HG02840 (cell line): ENCODE data around the gene PTP4A2.

Source experiments
- ATAC-seq: cut with Tn5 transposase; IDR thresholded peaks from one replicate; pipeline ENCODE4 v1.9.1; 2021; ENCODE audit warnings: mild to moderate bottlenecking, moderate library complexity, moderate number of reproducible peaks; ENCODE audit not compliant: unreplicated experiment, low FRiP score

PTP4A2 gene

DNA sequence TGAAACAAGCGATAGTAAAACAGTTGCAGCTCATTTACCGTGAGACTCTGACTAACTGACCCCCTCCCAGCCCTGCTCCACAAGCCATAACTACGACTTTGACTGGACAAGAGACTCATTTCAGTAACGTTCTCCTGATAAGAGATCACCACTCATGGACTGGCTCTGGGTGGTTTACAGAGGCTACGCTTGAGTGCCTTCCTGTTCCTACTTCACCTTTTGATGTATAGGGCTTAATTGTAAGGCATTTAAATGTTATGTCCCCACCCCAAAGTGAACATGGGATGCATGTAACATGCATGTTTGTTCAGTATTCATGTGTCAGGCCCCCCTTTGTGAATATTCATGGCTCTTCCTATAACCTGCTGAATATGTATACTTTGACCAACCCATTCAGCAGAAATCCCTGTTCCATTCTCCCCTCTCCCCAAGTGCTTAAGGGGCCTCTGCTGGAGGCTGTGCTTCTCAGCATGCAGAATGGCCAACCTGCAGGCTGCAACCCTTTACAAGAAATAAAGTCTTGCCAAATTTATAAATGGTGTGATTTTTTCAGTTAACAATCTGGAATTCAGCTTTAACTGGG lies 71.6 kb downstream of the PTP4A2 start:
- no peak for ATAC-seq

DNA sequence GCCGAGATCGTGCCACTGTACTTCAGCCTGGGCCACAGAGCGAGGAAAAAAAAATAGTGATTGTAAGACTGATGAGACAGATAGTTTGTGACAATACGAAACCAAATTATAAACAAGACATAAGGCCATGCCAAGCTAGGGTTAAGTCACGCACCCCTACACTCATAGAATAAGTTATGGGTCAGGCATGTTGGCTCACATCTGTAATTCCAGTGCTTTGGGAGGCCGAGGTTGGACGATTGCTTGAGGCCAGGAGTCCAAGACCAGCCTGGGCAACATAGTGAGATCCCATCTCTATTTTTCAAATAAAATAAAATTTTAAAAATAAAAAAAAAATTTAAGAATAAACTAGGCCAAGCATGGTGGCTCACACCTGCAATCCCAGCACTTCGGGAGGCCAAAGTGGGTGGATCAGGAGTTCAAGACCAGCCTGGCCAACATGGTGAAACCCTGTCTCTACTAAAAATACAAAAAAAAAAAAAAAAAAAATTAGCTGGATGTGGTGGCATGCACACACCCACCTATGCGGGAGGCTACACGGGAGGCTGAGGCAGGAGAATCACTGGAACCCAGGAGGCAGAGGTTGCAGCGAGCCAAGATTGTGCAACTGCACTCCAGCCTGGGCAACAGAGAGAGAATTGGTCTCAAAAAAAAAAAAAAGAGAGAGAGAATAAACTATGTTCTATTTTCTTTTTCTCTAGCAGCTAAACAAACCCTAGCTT lies 72.3 kb downstream of the PTP4A2 start:
- no peak for ATAC-seq

DNA sequence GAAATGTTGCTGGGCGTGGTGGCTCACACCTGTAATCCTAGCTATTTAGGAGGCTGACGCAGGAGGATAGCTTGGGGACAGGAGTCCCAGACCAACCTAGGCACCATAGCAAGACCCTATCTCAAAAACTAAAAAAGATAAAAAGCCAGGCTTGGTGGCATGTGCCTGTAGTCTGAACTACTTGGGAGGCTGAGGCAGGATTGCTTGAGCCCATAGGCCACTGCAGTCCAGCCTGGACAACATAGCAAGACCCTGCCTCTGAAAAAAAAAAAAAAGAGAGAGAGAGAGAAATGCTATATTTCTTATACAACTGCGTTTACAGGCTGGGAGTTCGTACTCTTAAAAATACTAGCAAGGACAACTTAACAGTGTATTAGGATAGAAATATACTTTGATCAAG lies 76.1 kb downstream of the PTP4A2 start:
- no peak for ATAC-seq

DNA sequence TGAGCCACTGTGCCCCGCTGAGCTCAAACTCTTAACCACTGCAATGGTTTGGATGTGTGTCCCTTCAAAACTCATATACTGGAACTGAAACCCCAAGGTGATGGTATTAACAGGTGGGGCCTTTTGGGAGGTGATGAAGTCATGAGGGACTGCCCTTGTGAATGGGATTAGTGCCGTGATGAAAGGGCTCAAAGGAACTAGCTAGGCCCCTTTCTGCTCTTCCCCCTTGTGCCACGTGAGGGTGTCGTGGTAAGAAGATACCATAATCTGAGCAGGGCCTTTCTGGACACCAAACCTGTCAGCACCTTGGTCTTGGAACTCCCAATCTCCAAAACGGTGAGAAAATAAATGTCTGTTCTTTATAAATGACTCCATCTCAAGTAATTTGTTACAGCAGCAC lies 76.8 kb downstream of the PTP4A2 start:
- ATAC-seq: no peak

DNA sequence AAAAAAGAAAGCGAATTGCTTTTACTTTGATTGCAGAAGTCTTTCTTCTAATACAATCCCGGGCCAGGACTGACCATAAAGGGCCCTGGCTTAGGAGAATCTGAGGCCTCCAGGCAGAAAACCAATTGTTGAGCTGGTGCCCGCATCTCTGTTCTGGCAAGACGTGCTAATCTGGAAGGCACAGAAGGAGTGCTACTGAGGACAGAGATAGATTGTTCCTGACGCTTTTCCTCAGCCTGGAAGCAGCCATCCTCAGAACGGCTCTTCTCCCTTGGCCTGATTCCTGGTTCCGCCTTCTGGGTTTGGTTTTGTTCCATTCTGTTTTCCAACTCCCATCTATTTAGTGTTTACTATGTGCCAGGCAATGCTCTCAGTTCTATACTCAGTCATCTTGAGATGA lies 77.6 kb downstream of the PTP4A2 start:
- no peak for ATAC-seq

DNA sequence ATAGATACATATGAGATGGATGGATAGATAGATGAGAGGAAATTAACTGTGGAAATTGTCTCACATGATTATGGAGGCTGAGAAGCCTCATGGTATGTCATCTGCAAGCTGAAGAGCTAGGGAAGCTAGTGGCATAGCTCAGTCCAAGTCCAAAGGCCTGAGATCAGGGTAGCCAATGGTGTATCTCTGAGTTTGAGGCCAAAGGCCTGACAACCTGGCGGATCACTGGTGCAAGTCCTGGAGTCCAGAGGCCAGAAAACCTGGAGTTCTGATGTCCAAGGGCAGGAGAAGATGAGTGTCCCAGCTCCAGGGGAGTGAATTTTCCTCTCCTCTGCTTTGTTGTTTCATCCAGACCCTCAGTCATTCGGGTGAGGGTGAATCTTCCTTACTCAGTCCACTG lies 78.4 kb downstream of the PTP4A2 start:
- ATAC-seq: no peak

DNA sequence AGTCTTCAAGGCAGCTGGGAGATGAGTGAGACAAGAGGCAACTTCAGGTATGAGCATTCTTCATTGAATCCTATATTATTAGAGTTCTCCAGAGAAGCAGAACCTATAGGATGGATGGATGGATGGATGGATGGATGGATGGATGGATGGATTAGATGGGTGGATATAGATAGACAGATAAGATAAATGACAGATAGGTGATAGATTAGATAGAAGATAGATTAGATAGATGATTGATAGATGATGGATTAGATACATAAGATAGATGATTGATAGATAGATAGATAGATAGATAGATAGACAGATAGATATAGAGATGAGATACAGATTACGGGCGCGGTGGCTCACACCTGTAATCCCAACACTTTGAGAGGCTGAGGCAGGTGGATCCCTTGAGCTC lies 79.1 kb downstream of the PTP4A2 start:
- no peak for ATAC-seq

DNA sequence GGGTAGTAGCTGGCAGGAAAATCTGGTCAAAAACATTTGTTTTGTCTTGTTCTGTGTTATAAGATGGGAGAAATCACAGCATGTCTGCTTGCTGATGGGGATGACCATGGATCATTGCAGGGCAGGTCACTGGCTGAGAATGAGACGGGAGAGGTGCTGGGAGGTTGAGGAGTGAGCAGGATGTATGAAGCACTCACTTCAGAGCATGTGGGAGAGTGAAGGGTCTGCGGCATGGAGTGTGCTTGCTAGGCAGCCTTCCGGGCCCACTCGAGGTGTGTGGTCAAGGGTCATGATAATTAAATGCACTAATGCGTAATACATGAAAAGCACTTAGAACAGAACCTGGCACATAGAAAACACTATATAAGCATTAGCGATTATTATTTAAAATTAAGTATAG lies 80.3 kb downstream of the PTP4A2 start:
- no peak for ATAC-seq
